ENCODE data around the gene MYO10. TPM values are rescaled to one million over a fixed set of nuclear protein-coding genes. Genes with fewer than 3 reads are reported as not detected.

MYO10 gene
- total and polyA plus RNA-seq, 2 of the 8 experiments (the other 6 are each of a cell fraction or from before 2014, with no cell fraction given): 21.5 to 107 TPM

DNA sequence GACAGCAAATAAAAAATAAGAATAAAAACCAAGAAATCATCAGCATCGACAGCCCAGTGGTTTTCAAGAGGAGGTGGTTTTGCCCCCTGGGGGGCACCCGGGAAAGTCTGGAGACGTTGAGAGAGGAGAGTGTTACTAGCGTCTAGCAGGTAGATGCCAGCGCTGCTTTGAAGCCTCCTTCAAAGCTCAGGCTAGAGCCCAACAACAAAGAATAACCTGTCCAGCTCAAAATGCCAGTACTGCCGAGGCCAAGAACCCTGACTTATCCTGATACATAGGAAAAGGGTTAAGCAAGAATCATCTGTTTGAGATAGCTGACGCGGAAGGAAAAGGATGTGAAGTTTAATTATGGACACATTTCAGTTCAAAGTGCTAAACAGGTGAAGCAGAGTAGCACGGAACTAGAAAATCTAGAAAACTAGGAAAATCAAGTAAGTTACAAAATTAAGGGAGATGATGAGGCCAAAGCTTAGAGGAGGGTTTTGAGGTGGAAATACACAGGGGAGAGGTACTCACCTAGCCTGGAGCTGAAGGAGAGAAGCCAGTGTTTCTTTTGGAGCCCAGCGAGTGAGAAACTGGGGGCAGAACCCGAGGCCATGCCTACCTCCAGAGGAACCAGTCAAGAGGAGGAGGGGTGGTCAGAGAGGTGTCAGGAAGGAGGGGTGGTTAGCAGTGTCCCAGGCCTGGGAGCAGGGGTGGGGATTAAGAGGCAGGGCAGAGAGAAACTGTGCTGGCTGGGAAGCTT lies 198.3 kb downstream of the MYO10 start:
- WGBS, 2 experiments (ENCODE audit: extremely low coverage in 1 of 2, insufficient coverage in 1 of 2, insufficient read length in 1 of 2, insufficient replicate concordance in 2 of 2, low coverage in 1 of 2, low lambda C conversion rate in 2 of 2, missing lambda C conversion rate in 1 of 2): 1% methylated on average over 11 of the region's 11 CpGs; no CpG with 5 or more reads in 1 of the 2 experiments
- Histone ChIP-seq H3K23ac (ENCODE audit: insufficient read length) (no peak overlapping the region), H4K20me1 (replicated peaks in 1 of 2; ENCODE audit: control insufficient read depth in 1 of 2, insufficient read depth in 2 of 2, low read length in 2 of 2) (peaks cover 0 to 2% of the 10 kb centered on the region in 2 experiments)
- no peak for TF ChIP-seq SIX5 (IDR thresholded peaks at IDR 0.05; ENCODE audit: low read depth, low read length)

More for the DNA sequence above, 198.3 kb downstream of the MYO10 start:
- FAIRE-seq: no peak
- H2AK5ac ChIP-seq (ENCODE audit: low read depth, low read length): no peak overlapping the region; the same call in 1 of the 2 replicates
- peak overlapping the region; percentile 20 for H4K91ac ChIP-seq (replicated peaks; ENCODE audit: insufficient read length, low read length)
- peak overlapping the region; percentile 40; the same call in 1 of the 2 replicates for H3K27ac ChIP-seq (ENCODE audit: low read depth, low read length)
- no peak overlapping the region for H2AFZ ChIP-seq (ENCODE audit: low read length)
- H3K4me2 ChIP-seq (ENCODE audit: insufficient read depth in 1 of 2, low read depth in 2 of 2, low read length in 2 of 2): peak overlapping the region; percentile 81 to 97
- peaks cover 17% of the 10 kb centered on the region for H3K23me2 ChIP-seq (ENCODE audit: low read depth, low read length)
- no peak overlapping the region for H4K8ac ChIP-seq (ENCODE audit: extremely low read depth, insufficient read depth, low read length)
- H3K79me1 ChIP-seq (ENCODE audit: low read depth, low read length): peaks cover 2% of the 10 kb centered on the region; the same call in 1 of the 2 replicates
- peak overlapping the region in 3 of 4 experiments; percentile 51 to 85 (median 61); a peak in 5 of 7 replicates for H3K9ac ChIP-seq (replicated peaks in 1 of 4; ENCODE audit: extremely low read depth in 1 of 4, low read depth in 3 of 4, low read length in 3 of 4)
- H4K5ac ChIP-seq (ENCODE audit: insufficient read length, low read depth, low read length): peak overlapping the region; percentile 71
- peaks cover 0 to 19% (median 0%) of the 10 kb centered on the region in 4 experiments; a peak in 4 of 8 replicates for H3K36me3 ChIP-seq (ENCODE audit: control insufficient read depth in 2 of 4, insufficient read depth in 4 of 4, low read length in 3 of 4)
- peak overlapping the region; percentile 84 for H3K18ac ChIP-seq (ENCODE audit: extremely low read depth, low read length)
- peaks cover 14 to 28% (median 20%) of the 10 kb centered on the region in 4 experiments for H3K4me1 ChIP-seq (replicated peaks in 1 of 4; ENCODE audit: control insufficient read depth in 3 of 4, insufficient read depth in 4 of 4, low read length in 3 of 4)
- peak overlapping the region; percentile 12 for H2BK5ac ChIP-seq (ENCODE audit: low read depth, low read length)
- H3K4me3 ChIP-seq (ENCODE audit: extremely low read depth in 1 of 4, insufficient read depth in 2 of 4, low read depth in 3 of 4, low read length in 4 of 4): peak overlapping the region; percentile 51 to 89 (median 66)
- no peak overlapping the region for H2BK20ac ChIP-seq (ENCODE audit: low read length)
- H2BK12ac ChIP-seq (ENCODE audit: low read depth, low read length): peak overlapping the region; percentile 1; the same call in 1 of the 2 replicates
- H3K79me2 ChIP-seq (ENCODE audit: control insufficient read depth in 1 of 2, insufficient read depth in 2 of 2, low read length in 2 of 2): peaks cover 28 to 60% of the 10 kb centered on the region in 2 experiments
- H3K27me3 ChIP-seq (replicated peaks in 1 of 4; ENCODE audit: control insufficient read depth in 3 of 4, extremely low read depth in 1 of 4, insufficient read depth in 3 of 4, low read length in 3 of 4): no peaks in the 10 kb centered on the region
- no peaks in the 10 kb centered on the region for H3K9me3 ChIP-seq (ENCODE audit: insufficient read depth in 2 of 2, low read depth in 1 of 2, low read length in 1 of 2)
- H3K56ac ChIP-seq (replicated peaks; ENCODE audit: insufficient read length, low read depth, low read length): no peak overlapping the region
- ChIA-PET CTCF (ENCODE audit: partially characterized antibody) (interaction anchor here (0.7 to 1.9 kb wide), 9 partner anchors 10 to 454 kb away, joined by 3 to 7 read pairs (median 4); no protein-coding TSS in a partner anchor), POLR2A (ENCODE audit: partially characterized antibody) (interaction anchor here (0.6 to 4.5 kb wide), 13 partner anchors 9 to 426 kb away, joined by 3 to 42 read pairs (median 7); no protein-coding TSS in a partner anchor)
- no peak overlapping the region for H3K14ac ChIP-seq (ENCODE audit: insufficient read length)
- peak overlapping the region; percentile 39 for H2BK120ac ChIP-seq (replicated peaks; ENCODE audit: low read depth, low read length)
- H2BK15ac ChIP-seq (ENCODE audit: low read length): peak overlapping the region; percentile 54; the same call in 1 of the 2 replicates
- peak; percentile 63 to 64 for DNase-seq (ENCODE audit: low read depth in 1 of 2, low spot score in 2 of 2)
- peak overlapping the region; percentile 7 for H3K4ac ChIP-seq (replicated peaks; ENCODE audit: insufficient read length, low read depth, low read length)
